HAP-1 (cell line): Measurements from ENCODE around the gene CCDC90B.

Experiments
- DNase-seq, 2 experiments: peaks; one replicate each; pipeline ENCODE4 v3.0.0-alpha.2; 2016 to 2020; ENCODE audit warnings: low spot score in 2 of 2
- H3K27me3 ChIP-seq: fragments of 250-450 bp; sonication (Bioruptor Pico); 2 replicates; pipeline ENCODE4 v1.5.1; 2020; ENCODE audit warnings: low read depth, mild to moderate bottlenecking, moderate library complexity
- H3K36me3 ChIP-seq: fragments of 250-450 bp; sonication (Bioruptor Pico); replicated peaks from 2 replicates; pipeline ENCODE4 v1.5.1; 2020; ENCODE audit warnings: mild to moderate bottlenecking
- H3K4me1 ChIP-seq: fragments of 250-450 bp; sonication (Bioruptor Pico); 2 replicates; pipeline ENCODE4 v1.5.1; 2020; ENCODE audit warnings: mild to moderate bottlenecking
- H3K4me3 ChIP-seq: fragments of 250-450 bp; sonication (Bioruptor Pico); 2 replicates; pipeline ENCODE4 v1.5.1; 2020; ENCODE audit warnings: mild to moderate bottlenecking, moderate library complexity
- H3K9me3 ChIP-seq: fragments of 250-450 bp; sonication (Bioruptor Pico); 2 replicates; pipeline ENCODE4 v1.5.1; 2020; ENCODE audit warnings: mild to moderate bottlenecking, moderate library complexity
- in situ Hi-C: fragments of 300-500 bp; cut with MboI; formaldehyde crosslinking; loops from 3 replicates; pipeline ENCODE4 v1.14.3; 2020; ENCODE audit warnings: low sequenced_read_pairs, inconsistent platforms, mixed read lengths

Gene CCDC90B

GRCh38 chr11:83249445-83249844 is 36.7 kb downstream of the CCDC90B start:
- DNase-seq = no peak
- Histone ChIP-seq H3K9me3 (no peaks in the 10 kb centered on the region), H3K4me1 (no peaks in the 10 kb centered on the region), H3K36me3 (no peaks in the 10 kb centered on the region), H3K4me3 (no peak overlapping the region), H3K27me3 (no peaks in the 10 kb centered on the region)
- in situ Hi-C loops = no loop called here

- Histone ChIP-seq H3K4me1 (no peaks in the 10 kb centered on the region), H3K4me3 (no peak overlapping the region), H3K9me3 (no peaks in the 10 kb centered on the region), H3K36me3 (no peaks in the 10 kb centered on the region), H3K27me3 (0 out of 2 replicates have a peak, but pooled peaks cover 2% of the 10 kb centered on the region)
- DNase-seq = peak; percentile 60 to 63
- in situ Hi-C loops = no loop called here
These were observed 44.7 kb downstream of the CCDC90B start for GRCh38 chr11:83241291-83241946.

GRCh38 chr11:83238111-83238510 is 48.1 kb downstream of the CCDC90B start:
- H3K36me3 ChIP-seq = no peaks in the 10 kb centered on the region
- no peaks in the 10 kb centered on the region for H3K9me3 ChIP-seq
- no peaks in the 10 kb centered on the region for H3K4me1 ChIP-seq
- H3K4me3 ChIP-seq = no peak overlapping the region
- H3K27me3 ChIP-seq = peaks cover 2% of the 10 kb centered on the region; the same call in 1 of the 2 replicates
- DNase-seq = no peak
- in situ Hi-C loops = no loop called here

- in situ Hi-C loops = no loop called here
- Histone ChIP-seq H3K27me3 (peaks cover 2% of the 10 kb centered on the region; the same call in 1 of the 2 replicates), H3K4me3 (no peak overlapping the region), H3K36me3 (no peaks in the 10 kb centered on the region), H3K9me3 (no peaks in the 10 kb centered on the region), H3K4me1 (no peaks in the 10 kb centered on the region)
- DNase-seq = no peak
These were observed 50.3 kb downstream of the CCDC90B start for GRCh38 chr11:83235825-83236224.

- H3K27me3 ChIP-seq = no peaks in the 10 kb centered on the region
- in situ Hi-C loops = no loop called here
These were observed 62.7 kb downstream of the CCDC90B start for GRCh38 chr11:83223457-83223856.

GRCh38 chr11:83222499-83222898 is 63.7 kb downstream of the CCDC90B start:
- DNase-seq = no peak

More at GRCh38 chr11:83223457-83223856, 62.7 kb downstream of the CCDC90B start:
- Histone ChIP-seq H3K4me1 (no peaks in the 10 kb centered on the region), H3K9me3 (no peaks in the 10 kb centered on the region), H3K4me3 (no peak overlapping the region), H3K36me3 (no peaks in the 10 kb centered on the region)
- no peak for DNase-seq

GRCh38 chr11:83221694-83222093 is 64.5 kb downstream of the CCDC90B start:
- in situ Hi-C loops = no loop called here

More at GRCh38 chr11:83222499-83222898, 63.7 kb downstream of the CCDC90B start:
- Histone ChIP-seq H3K4me3 (no peak overlapping the region), H3K9me3 (no peaks in the 10 kb centered on the region), H3K27me3 (no peaks in the 10 kb centered on the region), H3K4me1 (no peaks in the 10 kb centered on the region), H3K36me3 (no peaks in the 10 kb centered on the region)
- in situ Hi-C loops = no loop called here

GRCh38 chr11:83220260-83220659 is 65.9 kb downstream of the CCDC90B start:
- no peaks in the 10 kb centered on the region for H3K4me1 ChIP-seq
- no peaks in the 10 kb centered on the region for H3K9me3 ChIP-seq
- H3K27me3 ChIP-seq = no peaks in the 10 kb centered on the region
- DNase-seq = no peak
- in situ Hi-C loops = no loop called here
- H3K4me3 ChIP-seq = no peak overlapping the region
- H3K36me3 ChIP-seq = no peaks in the 10 kb centered on the region

More at GRCh38 chr11:83221694-83222093, 64.5 kb downstream of the CCDC90B start:
- no peaks in the 10 kb centered on the region for H3K4me1 ChIP-seq
- no peaks in the 10 kb centered on the region for H3K27me3 ChIP-seq
- H3K4me3 ChIP-seq = no peak overlapping the region
- DNase-seq = no peak
- no peaks in the 10 kb centered on the region for H3K36me3 ChIP-seq
- H3K9me3 ChIP-seq = no peaks in the 10 kb centered on the region

- no peak for DNase-seq
- Histone ChIP-seq H3K4me1 (no peaks in the 10 kb centered on the region), H3K27me3 (no peaks in the 10 kb centered on the region), H3K36me3 (no peaks in the 10 kb centered on the region), H3K9me3 (no peaks in the 10 kb centered on the region), H3K4me3 (no peak overlapping the region)
- in situ Hi-C loops = no loop called here
These were observed 67.1 kb downstream of the CCDC90B start for GRCh38 chr11:83219095-83219494.
